22Rv1 (cell line): ENCODE results near the gene ETFB.

ENCODE experiments used
- ZFX ChIP-seq: fragments of 450-650 bp; IDR thresholded peaks from 2 replicates; pipeline ENCODE4 v1.6.1; 2017; ENCODE audit warnings: antibody characterized with exemption, borderline replicate concordance
- TF ChIP-seq, protein P1 (sequence below): fragments of 450-650 bp; IDR thresholded peaks from 2 replicates; pipeline ENCODE4 v1.5.1; 2017; ENCODE audit warnings: mild to moderate bottlenecking

DNA sequence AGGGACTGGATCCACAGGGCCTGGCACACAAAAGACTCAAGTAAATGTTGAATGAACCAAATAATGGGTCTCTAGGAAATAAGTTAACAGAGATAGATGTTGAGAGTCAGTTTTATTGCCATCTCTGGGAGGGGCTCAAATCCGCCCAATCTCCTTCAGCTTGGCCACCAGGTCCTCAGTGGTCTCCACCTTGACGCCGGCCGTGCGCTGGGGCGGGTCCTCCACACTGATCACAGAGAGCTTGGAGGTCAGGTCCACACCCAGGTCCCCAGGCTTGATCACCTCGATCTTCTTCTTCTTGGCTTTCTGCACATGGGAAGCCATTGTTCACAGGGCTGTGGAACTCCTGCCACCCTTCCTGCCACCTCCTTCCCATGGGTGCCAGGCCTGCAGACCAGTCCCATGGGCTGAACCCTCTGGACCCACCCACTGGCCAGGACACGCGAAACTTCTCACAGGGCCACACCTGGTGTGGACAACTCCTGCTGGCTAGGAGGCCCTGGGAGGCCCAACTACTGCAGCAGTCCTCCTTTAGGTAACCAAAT, 21.0 kb downstream of the ETFB start:
- TF ChIP-seq, protein P1, sequence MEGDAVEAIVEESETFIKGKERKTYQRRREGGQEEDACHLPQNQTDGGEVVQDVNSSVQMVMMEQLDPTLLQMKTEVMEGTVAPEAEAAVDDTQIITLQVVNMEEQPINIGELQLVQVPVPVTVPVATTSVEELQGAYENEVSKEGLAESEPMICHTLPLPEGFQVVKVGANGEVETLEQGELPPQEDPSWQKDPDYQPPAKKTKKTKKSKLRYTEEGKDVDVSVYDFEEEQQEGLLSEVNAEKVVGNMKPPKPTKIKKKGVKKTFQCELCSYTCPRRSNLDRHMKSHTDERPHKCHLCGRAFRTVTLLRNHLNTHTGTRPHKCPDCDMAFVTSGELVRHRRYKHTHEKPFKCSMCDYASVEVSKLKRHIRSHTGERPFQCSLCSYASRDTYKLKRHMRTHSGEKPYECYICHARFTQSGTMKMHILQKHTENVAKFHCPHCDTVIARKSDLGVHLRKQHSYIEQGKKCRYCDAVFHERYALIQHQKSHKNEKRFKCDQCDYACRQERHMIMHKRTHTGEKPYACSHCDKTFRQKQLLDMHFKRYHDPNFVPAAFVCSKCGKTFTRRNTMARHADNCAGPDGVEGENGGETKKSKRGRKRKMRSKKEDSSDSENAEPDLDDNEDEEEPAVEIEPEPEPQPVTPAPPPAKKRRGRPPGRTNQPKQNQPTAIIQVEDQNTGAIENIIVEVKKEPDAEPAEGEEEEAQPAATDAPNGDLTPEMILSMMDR: no peak
- no peak for TF ChIP-seq ZFX
